ENCODE results near the gene DPP4.
"Not testable (repeated sequence)": the region's sequence is repeated elsewhere in the genome, so short reads cannot be mapped to it uniquely, and the experiment has no call there.

Gene DPP4

GRCh38 chr2:162056796-162057399 is 17.1 kb downstream of the DPP4 start:
- no peak for DNase-seq

DNA sequence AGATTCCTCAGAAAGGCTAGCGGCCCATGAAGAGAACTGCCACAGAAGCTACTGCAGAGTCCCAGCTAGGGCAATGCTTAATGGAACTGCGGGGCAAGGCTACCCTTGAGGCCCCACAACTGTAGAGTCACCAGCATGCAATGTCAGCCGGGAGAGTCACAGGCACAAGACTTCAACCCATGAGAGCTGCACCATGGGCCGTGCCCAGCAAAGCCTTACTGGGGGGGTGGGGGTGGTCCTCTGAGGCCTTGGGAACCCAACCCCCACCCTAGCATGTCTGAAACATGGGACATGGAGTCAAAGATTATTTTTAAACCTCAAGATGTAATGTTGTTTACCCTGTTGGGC is 20.2 kb downstream of the DPP4 start:
- no peak for DNase-seq

- no peak for DNase-seq
Measured at GRCh38 chr2:162053066-162053807, 20.8 kb downstream of the DPP4 start.

DNA sequence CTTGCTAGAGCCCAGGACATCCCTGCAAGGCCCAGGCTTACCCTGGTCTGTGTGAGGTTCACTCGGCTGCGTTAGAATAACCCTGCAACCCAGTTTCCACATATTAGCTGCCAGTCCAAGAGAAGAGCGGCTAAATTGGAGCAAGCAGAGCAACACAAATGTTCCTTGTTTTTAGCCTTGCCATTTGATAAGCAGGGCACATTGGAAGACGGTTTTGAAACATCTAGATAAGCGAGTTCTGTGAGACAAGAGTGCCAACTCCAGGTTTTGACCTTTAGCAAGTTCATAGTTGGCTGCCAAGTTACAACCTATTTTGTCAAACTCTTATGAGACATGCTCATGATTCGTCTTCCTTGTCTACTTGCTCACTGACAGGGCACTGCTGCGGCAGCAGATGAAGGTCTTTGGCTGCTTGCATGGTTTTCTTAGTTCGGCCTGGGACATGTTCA is 23.5 kb downstream of the DPP4 start:
- DNase-seq: no peak

GRCh38 chr2:162049089-162049488 is 24.9 kb downstream of the DPP4 start:
- DNase-seq: not testable (repeated sequence)

GRCh38 chr2:162044586-162044985 is 29.4 kb downstream of the DPP4 start:
- DNase-seq: no peak

- no peak for DNase-seq
Measured at GRCh38 chr2:162043132-162043531, 30.9 kb downstream of the DPP4 start.

GRCh38 chr2:162041485-162041884 is 32.5 kb downstream of the DPP4 start:
- no peak for DNase-seq

- no peak for DNase-seq
Measured at GRCh38 chr2:162038725-162039124, 35.3 kb downstream of the DPP4 start.

DNA sequence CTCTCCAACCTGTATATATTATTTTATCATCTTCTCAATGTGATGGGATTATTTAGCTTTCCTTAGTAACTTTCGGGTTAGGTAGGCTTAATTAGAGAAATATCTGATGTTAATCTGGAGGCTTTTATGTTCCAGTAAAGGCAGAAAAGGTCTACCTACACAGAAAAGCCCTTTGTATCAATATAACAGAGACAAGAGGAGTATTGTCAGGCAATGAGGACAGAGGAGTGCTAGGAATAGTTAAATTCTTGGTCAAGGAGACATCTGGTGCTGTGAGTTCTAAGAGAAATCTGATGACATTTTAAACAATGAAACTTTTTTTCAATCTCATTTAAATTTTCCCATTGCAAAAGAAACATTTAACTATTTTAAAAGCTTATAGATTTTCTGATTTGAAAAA is 36.1 kb downstream of the DPP4 start:
- DNase-seq: no peak

GRCh38 chr2:162037028-162037795 is 36.8 kb downstream of the DPP4 start:
- DNase-seq: no peak

- no peak for DNase-seq
Measured at GRCh38 chr2:162035981-162036380, 38.0 kb downstream of the DPP4 start.

- no peak for DNase-seq
Measured at GRCh38 chr2:162030363-162031190, 43.4 kb downstream of the DPP4 start.

DNA sequence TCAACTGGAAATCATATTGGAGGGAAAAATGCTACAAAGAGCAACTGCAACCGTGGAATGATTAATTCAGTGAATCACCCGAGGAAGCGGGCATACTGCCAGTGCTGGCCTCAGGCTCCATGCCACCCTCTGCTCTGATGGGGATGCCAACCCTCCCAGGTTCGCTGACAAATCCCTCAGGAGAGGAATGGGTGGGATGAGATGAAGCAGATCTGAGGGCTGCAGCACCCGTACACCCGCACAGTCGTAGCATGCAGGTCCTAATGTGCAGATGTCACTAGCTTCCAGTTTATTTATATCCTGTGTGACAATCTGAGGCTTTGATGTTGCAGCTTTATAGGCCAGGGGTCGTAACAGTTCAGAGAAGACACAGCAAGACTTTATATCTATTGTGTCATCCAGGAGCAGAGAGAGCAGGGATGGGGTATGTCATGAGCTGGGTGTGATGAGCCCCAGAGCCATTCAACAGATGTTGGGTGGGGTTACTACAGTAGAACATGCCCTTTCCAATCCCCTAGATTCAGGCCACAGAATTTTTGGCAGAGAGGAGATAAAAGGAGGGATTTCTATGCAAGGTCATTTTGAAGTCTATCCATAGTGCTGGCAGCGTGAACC is 44.6 kb downstream of the DPP4 start:
- DNase-seq: no peak

DNA sequence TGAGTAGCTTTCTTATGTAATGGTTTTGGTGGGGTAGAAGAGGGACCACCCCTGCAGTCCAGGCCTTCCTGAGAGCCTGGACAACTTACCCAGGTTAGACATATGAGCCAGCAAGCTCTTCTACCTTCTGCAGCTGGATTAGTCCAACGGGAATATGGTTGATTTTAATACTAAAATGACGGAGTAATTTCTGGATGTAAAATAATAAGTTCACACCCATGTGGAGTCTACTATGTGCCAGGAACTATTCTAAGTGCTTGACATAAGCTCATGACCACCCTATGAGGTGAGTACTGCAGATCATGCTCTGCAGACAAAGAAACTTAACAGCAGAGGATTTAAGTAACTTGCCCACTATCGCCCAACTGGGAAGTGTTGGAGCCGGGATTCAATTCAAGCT is 45.5 kb downstream of the DPP4 start:
- no peak for DNase-seq

- no peak for DNase-seq
Measured at GRCh38 chr2:162025121-162025911, 48.7 kb downstream of the DPP4 start.

- no peak for DNase-seq
Measured at GRCh38 chr2:162022290-162022945, 51.6 kb downstream of the DPP4 start.

GRCh38 chr2:162021516-162022058 is 52.4 kb downstream of the DPP4 start:
- no peak for DNase-seq

DNA sequence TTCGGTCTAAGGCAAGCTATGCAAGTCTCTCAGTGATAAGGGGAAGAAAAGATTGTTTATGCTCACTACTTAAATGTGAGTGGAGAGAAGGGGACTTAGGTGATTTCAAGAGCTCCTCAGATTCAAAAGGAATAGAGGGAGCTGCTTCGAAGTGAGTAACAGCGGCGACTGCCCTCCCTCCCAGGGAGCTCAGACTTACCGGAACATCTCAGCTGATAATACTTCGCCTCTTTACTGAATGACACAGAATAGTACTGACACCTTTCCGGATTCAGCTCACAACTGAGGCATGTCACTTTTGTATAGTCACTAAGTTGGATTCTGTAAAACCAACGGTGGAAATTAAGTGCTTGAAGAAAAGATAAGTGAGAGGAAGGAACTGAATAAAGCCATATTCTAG is 55.5 kb downstream of the DPP4 start:
- DNase-seq: no peak

GRCh38 chr2:162017233-162017632 is 56.8 kb downstream of the DPP4 start:
- DNase-seq: no peak

GRCh38 chr2:162016080-162016479 is 57.9 kb downstream of the DPP4 start:
- DNase-seq: no peak

All from CD4-positive, alpha-beta T cell treated with Interleukin-1 beta for 1 hour (primary cell).